HepG2 (cell line): ENCODE data around the gene ZNF584. TPM values are rescaled to one million over a fixed set of nuclear protein-coding genes. Genes with fewer than 3 reads are reported as not detected.

Source experiments
- AKAP8 ChIP-seq: sonication (generic); formaldehyde crosslinking; IDR thresholded peaks from 2 replicates; pipeline ENCODE4 v1.5.1; 2020; ENCODE audit warnings: mild to moderate bottlenecking, missing genetic modification reagents
- BORCS8-MEF2B ChIP-seq: sonication (generic); formaldehyde crosslinking; IDR thresholded peaks from 2 replicates; pipeline ENCODE4 v1.8.0; 2022; ENCODE audit warnings: mild to moderate bottlenecking, missing genetic modification reagents
- FLYWCH1 ChIP-seq: sonication (generic); formaldehyde crosslinking; IDR thresholded peaks from 2 replicates; pipeline ENCODE4 v1.8.1; 2023; ENCODE audit warnings: mild to moderate bottlenecking, missing genetic modification reagents
- HMGA1 ChIP-seq: sonication (generic); formaldehyde crosslinking; conservative IDR thresholded peaks from 2 replicates; pipeline ENCODE4 v1.4.0; 2020; ENCODE audit warnings: missing genetic modification reagents
- HOXA9 ChIP-seq: sonication (generic); formaldehyde crosslinking; IDR thresholded peaks from 2 replicates; pipeline ENCODE4 v1.8.1; 2022; ENCODE audit warnings: missing genetic modification reagents, mild to moderate bottlenecking, moderate library complexity, borderline replicate concordance
- KMT2A ChIP-seq: sonication (generic); formaldehyde crosslinking; IDR thresholded peaks from 2 replicates; pipeline ENCODE4 v1.4.0; 2020; ENCODE audit warnings: missing genetic modification reagents
- NCOR1 ChIP-seq: fragments of 200-600 bp; sonication (generic); IDR thresholded peaks from 2 replicates; pipeline ENCODE4 v1.7.0; 2017; ENCODE audit warnings: antibody characterized with exemption, low read length, borderline replicate concordance
- NFKB2 ChIP-seq: sonication (generic); formaldehyde crosslinking; IDR thresholded peaks from 2 replicates; pipeline ENCODE4 v1.4.0; 2020; ENCODE audit warnings: missing genetic modification reagents, borderline replicate concordance
- NPAS2 ChIP-seq: sonication (generic); formaldehyde crosslinking; IDR thresholded peaks from 2 replicates; pipeline ENCODE4 v1.8.0; 2022; ENCODE audit warnings: mild to moderate bottlenecking, missing genetic modification reagents, borderline replicate concordance
- NR2F1 ChIP-seq, 2 experiments: fragments of 450-650 bp in 1 of 2; formaldehyde crosslinking in 1 of 2; IDR thresholded peaks; 2 replicates each; pipeline versions ENCODE4 v1.5.0 to v1.6.1; 2016 to 2020; ENCODE audit warnings: mild to moderate bottlenecking in 1 of 2, missing compliant biosample characterization in 1 of 2, missing genetic modification reagents in 1 of 2, moderate library complexity in 1 of 2
- SIX4 ChIP-seq: sonication (generic); formaldehyde crosslinking; IDR thresholded peaks from 2 replicates; pipeline ENCODE4 v1.4.0; 2020; ENCODE audit warnings: missing genetic modification reagents
- ZBTB7B ChIP-seq: sonication (generic); formaldehyde crosslinking; IDR thresholded peaks from 2 replicates; pipeline ENCODE4 v1.4.0; 2020; ENCODE audit warnings: missing genetic modification reagents
- ZKSCAN8 ChIP-seq: IDR thresholded peaks from 2 replicates; pipeline ENCODE4 v1.6.1; 2016; ENCODE audit warnings: borderline replicate concordance, missing genetic modification reagents, missing compliant biosample characterization
- ZNF451 ChIP-seq: sonication (generic); formaldehyde crosslinking; IDR thresholded peaks from 2 replicates; pipeline ENCODE4 v1.5.0; 2020; ENCODE audit warnings: mild to moderate bottlenecking, missing genetic modification reagents
- polyA plus RNA-seq, 8 experiments: library from polyadenylated mRNA; depleted of rRNA in 3 of 8; stranded (reverse) in 7 of 8; unstranded in 1 of 8; fragments of >200 nt; fragmentation: Illumina TruSeq in 4 of 8; extraction: Trizol in 4 of 8; gene quantifications; 2 replicates each; pipeline versions ENCODE4 v1.2.1 to v1.2.3, GENCODE V29; 2011 to 2016; ENCODE audit warnings: low read depth in 4 of 8, missing spikeins in 1 of 8, mixed read lengths in 1 of 8; ENCODE audit not compliant: insufficient read depth in 1 of 8
- total RNA-seq, 5 experiments: library from RNA; depleted of rRNA; stranded (reverse); fragments of >200 nt; fragmentation: Illumina TruSeq; extraction: Trizol; gene quantifications; 2 replicates each; pipeline ENCODE4 v1.2.3, GENCODE V29; 2016; ENCODE audit warnings: low read depth in 1 of 5
- TF ChIP-seq, protein P1 (sequence below): fragments of 450-650 bp; IDR thresholded peaks from 2 replicates; pipeline ENCODE4 v1.6.1; 2017
- TF ChIP-seq, protein P2 (sequence below): sonication (generic); formaldehyde crosslinking; IDR thresholded peaks from 2 replicates; pipeline ENCODE4 v1.4.0; 2020; ENCODE audit warnings: missing genetic modification reagents, mild to moderate bottlenecking, borderline replicate concordance
- TF ChIP-seq, protein P3 (sequence below), 2 experiments: sonication (generic) in 1 of 2; formaldehyde crosslinking in 1 of 2; IDR thresholded peaks; 2 replicates each; pipeline versions ENCODE4 v1.4.0 to v1.6.1; 2018 to 2020; ENCODE audit warnings: missing genetic modification reagents in 2 of 2, borderline replicate concordance in 1 of 2, low read depth in 1 of 2, mild to moderate bottlenecking in 1 of 2, missing biosample characterization in 1 of 2

Gene ZNF584
- total and polyA plus RNA-seq, 2 of the 13 experiments (the other 11 are each of a cell fraction or from before 2014, with no cell fraction given), result 2.4 to 7.0 TPM

DNA sequence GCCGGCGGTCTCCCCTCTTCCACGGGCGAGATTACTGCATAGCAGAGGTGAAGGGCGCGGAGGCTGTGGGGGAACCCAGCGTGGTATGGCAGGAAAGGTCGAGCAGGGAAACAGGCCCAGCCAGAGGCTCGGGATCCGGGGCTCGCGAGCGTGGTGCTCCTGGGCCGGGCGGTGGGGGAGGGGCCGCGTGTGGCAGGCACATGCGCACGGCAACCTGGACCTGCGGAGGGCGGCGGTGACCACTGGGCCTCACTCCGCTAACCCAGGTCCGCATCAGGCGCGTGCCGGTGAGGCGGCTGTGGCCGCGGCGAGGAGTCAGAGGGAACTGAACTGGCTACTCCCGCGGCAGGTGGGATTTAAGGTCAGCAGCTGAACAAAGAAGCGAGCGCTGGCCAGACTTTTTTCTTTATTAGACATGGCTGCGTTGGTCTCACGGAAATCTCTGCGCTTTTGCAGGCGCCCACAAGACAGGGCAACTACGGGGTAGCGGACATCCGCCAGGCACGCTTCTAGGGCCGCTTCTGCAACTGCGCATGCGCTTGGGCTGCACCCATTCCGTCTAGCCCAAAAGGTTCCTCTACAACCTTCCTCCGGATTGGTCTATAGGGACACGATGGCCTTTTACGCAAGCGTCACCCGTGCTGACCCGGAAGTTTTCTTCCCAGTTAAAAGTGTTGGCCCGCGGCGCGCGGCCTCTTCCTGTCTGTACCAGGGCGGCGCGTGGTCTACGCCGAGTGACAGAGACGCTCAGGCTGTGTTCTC, 21.7 kb upstream of the ZNF584 start, which contains the start of gene RPS5 (continued):
- TF ChIP-seq BORCS8-MEF2B (CRISPR knock-in tag), result peak; percentile 63; the same call in 1 of the 2 replicates
- TF ChIP-seq, protein P1, sequence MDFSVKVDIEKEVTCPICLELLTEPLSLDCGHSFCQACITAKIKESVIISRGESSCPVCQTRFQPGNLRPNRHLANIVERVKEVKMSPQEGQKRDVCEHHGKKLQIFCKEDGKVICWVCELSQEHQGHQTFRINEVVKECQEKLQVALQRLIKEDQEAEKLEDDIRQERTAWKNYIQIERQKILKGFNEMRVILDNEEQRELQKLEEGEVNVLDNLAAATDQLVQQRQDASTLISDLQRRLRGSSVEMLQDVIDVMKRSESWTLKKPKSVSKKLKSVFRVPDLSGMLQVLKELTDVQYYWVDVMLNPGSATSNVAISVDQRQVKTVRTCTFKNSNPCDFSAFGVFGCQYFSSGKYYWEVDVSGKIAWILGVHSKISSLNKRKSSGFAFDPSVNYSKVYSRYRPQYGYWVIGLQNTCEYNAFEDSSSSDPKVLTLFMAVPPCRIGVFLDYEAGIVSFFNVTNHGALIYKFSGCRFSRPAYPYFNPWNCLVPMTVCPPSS, result no peak
- TF ChIP-seq NFKB2, result peak; percentile 52; the same call in 1 of the 2 replicates
- TF ChIP-seq KMT2A, result no peak; the same call in 1 of the 2 replicates
- TF ChIP-seq ZNF451 (CRISPR knock-in tag), result peak; percentile 79; the same call in 1 of the 2 replicates
- no peak; the same call in 1 of the 2 replicates for TF ChIP-seq SIX4 (CRISPR knock-in tag)
- no peak for TF ChIP-seq ZBTB7B (CRISPR knock-in tag)
- TF ChIP-seq AKAP8 (CRISPR knock-in tag), result peak; percentile 81
- TF ChIP-seq, protein P2, sequence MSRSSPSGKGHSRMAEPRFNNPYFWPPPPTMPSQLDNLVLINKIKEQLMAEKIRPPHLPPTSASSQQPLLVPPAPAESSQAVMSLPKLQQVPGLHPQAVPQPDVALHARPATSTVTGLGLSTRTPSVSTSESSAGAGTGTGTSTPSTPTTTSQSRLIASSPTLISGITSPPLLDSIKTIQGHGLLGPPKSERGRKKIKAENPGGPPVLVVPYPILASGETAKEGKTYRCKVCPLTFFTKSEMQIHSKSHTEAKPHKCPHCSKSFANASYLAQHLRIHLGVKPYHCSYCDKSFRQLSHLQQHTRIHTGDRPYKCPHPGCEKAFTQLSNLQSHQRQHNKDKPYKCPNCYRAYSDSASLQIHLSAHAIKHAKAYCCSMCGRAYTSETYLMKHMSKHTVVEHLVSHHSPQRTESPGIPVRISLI (CRISPR knock-in tag), result no peak; the same call in 1 of the 2 replicates
- TF ChIP-seq HMGA1 (CRISPR knock-in tag), result no peak
- TF ChIP-seq NR2F1 (CRISPR knock-in tag; IDR thresholded peaks at IDR 0.05), result 0 out of 4 replicates have a peak, but pooled peaks of 1 of the 2 experiments have one; percentile 6
- TF ChIP-seq ZKSCAN8 (CRISPR knock-in tag), result peak; percentile 59; the same call in 1 of the 2 replicates
- TF ChIP-seq, protein P3, sequence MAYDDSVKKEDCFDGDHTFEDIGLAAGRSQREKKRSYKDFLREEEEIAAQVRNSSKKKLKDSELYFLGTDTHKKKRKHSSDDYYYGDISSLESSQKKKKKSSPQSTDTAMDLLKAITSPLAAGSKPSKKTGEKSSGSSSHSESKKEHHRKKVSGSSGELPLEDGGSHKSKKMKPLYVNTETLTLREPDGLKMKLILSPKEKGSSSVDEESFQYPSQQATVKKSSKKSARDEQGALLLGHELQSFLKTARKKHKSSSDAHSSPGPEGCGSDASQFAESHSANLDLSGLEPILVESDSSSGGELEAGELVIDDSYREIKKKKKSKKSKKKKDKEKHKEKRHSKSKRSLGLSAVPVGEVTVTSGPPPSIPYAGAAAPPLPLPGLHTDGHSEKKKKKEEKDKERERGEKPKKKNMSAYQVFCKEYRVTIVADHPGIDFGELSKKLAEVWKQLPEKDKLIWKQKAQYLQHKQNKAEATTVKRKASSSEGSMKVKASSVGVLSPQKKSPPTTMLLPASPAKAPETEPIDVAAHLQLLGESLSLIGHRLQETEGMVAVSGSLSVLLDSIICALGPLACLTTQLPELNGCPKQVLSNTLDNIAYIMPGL (CRISPR knock-in tag; IDR thresholded peaks at IDR 0.05; ENCODE audit: borderline replicate concordance in 1 of 2, low read depth in 1 of 2), result peak; percentile 7 to 93; a peak in 2 of 4 replicates
- TF ChIP-seq NCOR1, result no peak
- peak; percentile 84; the same call in 1 of the 2 replicates for TF ChIP-seq HOXA9 (CRISPR knock-in tag)
- 0 out of 2 replicates have a peak, but pooled peaks have one; percentile 52 for TF ChIP-seq FLYWCH1 (CRISPR knock-in tag)
- no peak for TF ChIP-seq NPAS2 (CRISPR knock-in tag)
